Spleen (tissue), 11 donors: ENCODE results near the gene TEX29. TPM values are rescaled to one million over a fixed set of nuclear protein-coding genes. Genes with fewer than 3 reads are reported as not detected.
A peak's percentile ranks its signal among the peaks of the same experiment; 100 is the strongest.

Experiments
- DNase-seq: peaks from one replicate; pipeline ENCODE4 v3.0.0-alpha.2; 2020
- H3K27ac ChIP-seq, 8 donors: fragments of 200-600 bp; sonication (generic) in 7 of 8; 1 replicate in 4 of 8; 2 replicates in 4 of 8; pipeline versions ENCODE4 v1.5.0 to v1.8.0; 2016 to 2021; ENCODE audit warnings: inconsistent platforms in 4 of 8, mild to moderate bottlenecking in 4 of 8, moderate library complexity in 1 of 8
- H3K27me3 ChIP-seq, 7 donors: fragments of 200-600 bp; sonication (generic) in 6 of 7; replicated peaks in 1 of 7; 1 replicate in 4 of 7; 2 replicates in 3 of 7; pipeline versions ENCODE4 v1.5.0 to v1.8.0; 2016 to 2021; ENCODE audit warnings: inconsistent platforms in 3 of 7, mild to moderate bottlenecking in 1 of 7
- H3K36me3 ChIP-seq, 6 donors: fragments of 200-600 bp; sonication (generic) in 5 of 6; 1 replicate in 4 of 6; 2 replicates in 2 of 6; pipeline versions ENCODE4 v1.5.0 to v1.8.0; 2016 to 2021; ENCODE audit warnings: inconsistent platforms in 2 of 6
- H3K4me1 ChIP-seq, 6 donors: fragments of 200-600 bp; sonication (generic) in 5 of 6; 1 replicate in 3 of 6; 2 replicates in 3 of 6; pipeline versions ENCODE4 v1.5.0 to v1.8.0; 2016 to 2021; ENCODE audit warnings: inconsistent platforms in 3 of 6
- H3K4me3 ChIP-seq, 8 donors: fragments of 200-600 bp; sonication (generic) in 7 of 8; 1 replicate in 4 of 8; 2 replicates in 4 of 8; pipeline versions ENCODE4 v1.5.0 to v1.8.0; 2016 to 2021; ENCODE audit warnings: inconsistent platforms in 4 of 8, mild to moderate bottlenecking in 4 of 8, moderate library complexity in 2 of 8
- H3K9me3 ChIP-seq, 8 donors: fragments of 200-600 bp; sonication (generic) in 7 of 8; 1 replicate in 4 of 8; 2 replicates in 4 of 8; pipeline versions ENCODE4 v1.5.0 to v1.8.0; 2016 to 2021; ENCODE audit warnings: inconsistent platforms in 4 of 8
- POLR2A ChIP-seq, 3 donors: fragments of 450-650 bp; IDR thresholded peaks; one replicate each; pipeline ENCODE4 v1.5.1; 2017; ENCODE audit warnings: antibody characterized with exemption in 3 of 3, mild to moderate bottlenecking in 1 of 3
- POLR2AphosphoS5 ChIP-seq, 3 donors: sonication (generic); formaldehyde crosslinking; IDR thresholded peaks; one replicate each; pipeline ENCODE4 v1.5.1; 2017; ENCODE audit warnings: antibody characterized with exemption in 3 of 3
- WGBS, 5 donors: extraction: QIAGEN DNeasy Blood & Tissue Kit in 3 of 5; methylation state at CpG; one replicate each; pipeline versions ENCODE4 v1.1.5 to v1.1.7; 2013 to 2018; 5-methylcytosine and 5-hydroxymethylcytosine counted together
- intact Hi-C: fragments of 100-400 bp; cut with DNase I; formaldehyde crosslinking; loops from one replicate; pipeline ENCODE4 v1.15.0; 2023; ENCODE audit warnings: low total_unique reads
- polyA plus RNA-seq, 3 donors: library from polyadenylated mRNA; stranded (reverse); fragments of 200-250 nt; gene quantifications; one replicate each; pipeline ENCODE4 v1.2.1, GENCODE V29; 2013
- total RNA-seq, 7 donors: library from RNA; depleted of rRNA in 3 of 7; stranded (reverse); fragments of >200 nt in 3 of 7; fragmentation: NEBNext Ultra II Directional in 4 of 7; extraction: Animal tissue kit (Norgen Biotek cat#: 25700) in 4 of 7; gene quantifications; one replicate each; pipeline versions ENCODE4 v1.1.0 to v1.2.1, GENCODE V29; 2016 to 2021
- TF ChIP-seq, protein P1 (sequence below), 11 experiments: fragments of 200-600 bp in 7 of 11; fragments of 450-650 bp in 4 of 11; sonication (generic) in 4 of 11; IDR thresholded peaks in 8 of 11; conservative IDR thresholded peaks in 3 of 11; 1 replicate in 7 of 11; 2 replicates in 4 of 11; pipeline versions ENCODE4 v1.4.0 to v1.8.0; 2016 to 2021; ENCODE audit warnings: antibody characterized with exemption in 11 of 11, inconsistent platforms in 4 of 11, mild to moderate bottlenecking in 1 of 11
- donor health status: healthy with polysubstance abuse.
- donor health status: DM: no; HTN: no; CAD: no; lungs with moderate emphysema.
- donor health status: DM: no; HTN: no; CAD: no.
- donor health status: Bipolar disorder and iron deficiency.
- donor health status: healthy.
- donor health status: DM: no; HTN: no; CAD: no.
- donor health status: DM: yes; HTN: yes; CAD: no.

TEX29 gene
- total and polyA plus RNA-seq, 10 donors: 0.54 to 1.7 (median 0.70) TPM; not detected in 4

DNA sequence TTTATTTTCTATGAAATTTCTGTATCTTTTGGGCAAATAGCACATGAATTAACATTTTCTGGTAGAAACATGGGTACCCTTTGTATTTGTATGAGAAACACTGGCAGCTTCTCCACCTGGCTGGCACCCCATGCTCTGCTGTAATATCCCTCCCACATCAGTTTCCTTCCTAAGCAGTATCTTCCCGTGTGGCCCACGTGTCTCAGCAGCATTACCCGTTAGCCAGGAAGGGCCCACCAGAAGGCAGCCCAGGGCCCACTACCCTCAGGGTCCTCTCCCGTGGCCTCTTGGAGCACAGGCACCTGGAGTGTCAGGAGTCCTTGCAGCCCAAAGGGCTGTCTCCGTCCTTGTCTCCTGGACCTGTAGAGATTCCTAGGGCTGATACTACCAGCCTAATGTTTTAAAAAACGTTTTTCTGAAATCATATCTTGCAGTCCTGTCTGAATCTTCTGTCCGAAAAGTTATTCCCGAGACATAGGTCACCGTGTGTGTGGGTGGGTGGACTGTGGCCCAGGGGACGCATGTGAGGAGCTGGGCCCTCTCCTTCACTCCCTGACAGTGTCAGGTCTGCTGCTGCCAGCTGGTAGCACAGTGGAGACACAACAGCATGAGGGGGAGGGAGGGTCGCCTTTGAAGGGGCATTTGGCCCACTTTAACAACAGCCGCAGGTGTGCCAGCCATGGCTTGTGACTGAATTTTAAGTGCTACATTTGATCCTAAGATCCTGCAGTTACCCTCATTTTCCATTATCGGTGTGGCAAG is 22.0 kb upstream of the TEX29 start:
- Histone ChIP-seq H3K27ac (no peak overlapping the region), H3K27me3 (no peaks in the 10 kb centered on the region), H3K4me1 (peaks cover 0 to 15% (median 2%) of the 10 kb centered on the region in 6 donors), H3K4me3 (no peak overlapping the region), H3K36me3 (peaks cover 2 to 100% (median 47%) of the 10 kb centered on the region in 6 donors), H3K9me3 (no peaks in the 10 kb centered on the region)
- no peak for TF ChIP-seq POLR2A (IDR thresholded peaks at IDR 0.05)
- peak in 1 of 3 donors; percentile 26 for TF ChIP-seq POLR2AphosphoS5 (IDR thresholded peaks at IDR 0.05)
- TF ChIP-seq, protein P1, sequence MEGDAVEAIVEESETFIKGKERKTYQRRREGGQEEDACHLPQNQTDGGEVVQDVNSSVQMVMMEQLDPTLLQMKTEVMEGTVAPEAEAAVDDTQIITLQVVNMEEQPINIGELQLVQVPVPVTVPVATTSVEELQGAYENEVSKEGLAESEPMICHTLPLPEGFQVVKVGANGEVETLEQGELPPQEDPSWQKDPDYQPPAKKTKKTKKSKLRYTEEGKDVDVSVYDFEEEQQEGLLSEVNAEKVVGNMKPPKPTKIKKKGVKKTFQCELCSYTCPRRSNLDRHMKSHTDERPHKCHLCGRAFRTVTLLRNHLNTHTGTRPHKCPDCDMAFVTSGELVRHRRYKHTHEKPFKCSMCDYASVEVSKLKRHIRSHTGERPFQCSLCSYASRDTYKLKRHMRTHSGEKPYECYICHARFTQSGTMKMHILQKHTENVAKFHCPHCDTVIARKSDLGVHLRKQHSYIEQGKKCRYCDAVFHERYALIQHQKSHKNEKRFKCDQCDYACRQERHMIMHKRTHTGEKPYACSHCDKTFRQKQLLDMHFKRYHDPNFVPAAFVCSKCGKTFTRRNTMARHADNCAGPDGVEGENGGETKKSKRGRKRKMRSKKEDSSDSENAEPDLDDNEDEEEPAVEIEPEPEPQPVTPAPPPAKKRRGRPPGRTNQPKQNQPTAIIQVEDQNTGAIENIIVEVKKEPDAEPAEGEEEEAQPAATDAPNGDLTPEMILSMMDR (IDR thresholded peaks at IDR 0.05 in 8 of 11, conservative IDR thresholded peaks at IDR 0.05 in 3 of 11): no peak
- intact Hi-C loops: no loop called here
- 80 to 93% (median 88%) methylated on average over 12 to 13 of the region's 13 CpGs for WGBS, 5 donors
- no peak for DNase-seq

DNA sequence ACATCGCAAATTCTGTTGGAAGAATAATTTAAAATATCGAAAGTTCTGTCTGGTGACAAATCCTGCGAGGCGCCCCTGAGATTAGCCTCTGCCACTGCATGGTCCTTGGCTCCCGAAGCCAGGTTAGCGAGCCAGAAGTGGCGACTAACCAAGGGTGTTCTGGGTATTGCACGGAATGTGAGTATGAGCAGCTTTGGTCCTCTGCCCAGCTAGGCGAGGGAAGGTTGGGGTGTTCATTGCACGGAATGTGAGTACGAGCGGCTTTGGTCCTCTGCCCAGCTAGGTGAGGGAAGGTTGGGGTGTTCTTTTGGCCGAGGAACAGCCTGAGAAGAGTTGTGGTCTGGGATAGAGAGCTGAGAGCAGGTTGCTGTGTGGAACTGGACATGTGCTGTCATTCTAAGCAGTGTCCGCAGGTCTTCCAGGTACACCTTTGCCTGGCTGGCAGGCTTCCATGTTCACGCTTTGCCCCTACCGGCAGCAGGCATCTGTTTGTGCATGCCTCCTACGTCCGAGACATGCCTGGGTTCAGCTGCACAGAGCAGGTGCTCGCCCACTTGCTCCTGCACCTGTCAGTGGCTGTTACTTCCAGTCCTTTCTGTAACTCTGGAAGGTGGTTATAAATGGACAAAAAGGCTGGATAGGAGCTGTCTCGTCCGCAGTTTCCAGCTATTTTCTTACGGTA is 18.3 kb upstream of the TEX29 start:
- no peak for DNase-seq
- no peak for TF ChIP-seq POLR2A (IDR thresholded peaks at IDR 0.05)
- TF ChIP-seq POLR2AphosphoS5 (IDR thresholded peaks at IDR 0.05): peak in 2 of 3 donors; percentile 31 to 43
- no peak overlapping the region for H3K4me3 ChIP-seq
- H3K27ac ChIP-seq: no peak overlapping the region
- H3K4me1 ChIP-seq: peaks cover 0 to 6% (median 0%) of the 10 kb centered on the region in 6 donors
- 95 to 98% (median 97%) methylated on average over 22 of the region's 22 CpGs for WGBS, 5 donors
- no peaks in the 10 kb centered on the region for H3K27me3 ChIP-seq
- no peaks in the 10 kb centered on the region for H3K9me3 ChIP-seq
- intact Hi-C loops: no loop called here
- peaks cover 10 to 100% (median 74%) of the 10 kb centered on the region in 6 donors for H3K36me3 ChIP-seq

DNA sequence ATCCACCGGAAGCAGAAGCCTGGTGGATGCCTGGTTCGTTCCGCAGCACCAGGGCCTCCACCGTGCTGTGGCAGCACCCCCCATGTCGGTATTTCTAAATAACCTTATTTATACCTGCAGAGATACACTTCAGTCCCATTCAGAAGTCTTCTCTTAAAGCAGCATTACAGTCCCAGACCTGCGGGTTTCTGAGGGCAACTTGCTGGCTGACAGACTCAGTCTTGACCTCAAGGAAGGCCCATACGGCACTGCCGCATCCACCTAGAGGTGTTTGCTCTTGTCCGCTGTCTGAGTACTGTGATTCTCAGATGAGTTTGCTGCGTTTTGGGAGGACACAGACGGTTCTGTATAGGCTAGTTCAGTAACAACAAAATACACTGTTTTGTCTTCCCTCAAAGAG is 16.9 kb upstream of the TEX29 start:
- no peaks in the 10 kb centered on the region for H3K9me3 ChIP-seq
- no peak for TF ChIP-seq POLR2A (IDR thresholded peaks at IDR 0.05)
- no peak for TF ChIP-seq POLR2AphosphoS5 (IDR thresholded peaks at IDR 0.05)
- TF ChIP-seq, protein P1 (IDR thresholded peaks at IDR 0.05 in 8 of 11, conservative IDR thresholded peaks at IDR 0.05 in 3 of 11): no peak
- no peaks in the 10 kb centered on the region for H3K27me3 ChIP-seq
- intact Hi-C loops: no loop called here
- H3K27ac ChIP-seq: no peak overlapping the region
- WGBS, 5 donors: 95 to 98% (median 96%) methylated on average over 11 of the region's 11 CpGs
- peaks cover 0 to 6% (median 0%) of the 10 kb centered on the region in 6 donors for H3K4me1 ChIP-seq
- peaks cover 10 to 100% (median 71%) of the 10 kb centered on the region in 6 donors for H3K36me3 ChIP-seq
- no peak for DNase-seq
- no peak overlapping the region for H3K4me3 ChIP-seq

DNA sequence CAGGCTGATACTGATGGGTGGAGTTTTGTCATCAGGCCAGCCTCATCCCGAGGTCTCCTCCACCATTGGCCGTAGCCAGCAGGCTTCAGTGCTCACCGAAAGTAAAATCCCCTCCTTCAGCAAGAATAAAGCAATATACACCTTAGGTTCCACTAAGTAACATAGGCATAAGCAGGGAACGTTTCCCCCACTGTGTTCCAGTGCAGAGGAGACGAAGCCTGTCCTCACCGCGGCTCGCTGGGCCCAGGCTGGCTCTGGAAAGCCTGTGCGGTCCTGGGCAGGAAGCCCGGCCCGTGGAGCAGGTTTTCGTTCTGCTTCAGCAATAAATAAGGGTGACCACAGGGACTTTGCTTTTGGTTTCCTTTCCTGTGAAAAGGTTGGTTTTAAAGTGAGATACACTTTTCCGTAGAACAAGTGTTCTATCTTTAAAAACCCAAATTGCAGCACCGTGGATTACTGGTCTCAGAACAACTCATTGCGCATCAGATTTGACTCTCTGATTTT is 16.3 kb upstream of the TEX29 start:
- H3K36me3 ChIP-seq: peaks cover 10 to 100% (median 69%) of the 10 kb centered on the region in 6 donors
- DNase-seq: no peak

More for the DNA sequence above, 16.3 kb upstream of the TEX29 start:
- no peaks in the 10 kb centered on the region for H3K27me3 ChIP-seq
- no peak for TF ChIP-seq POLR2A (IDR thresholded peaks at IDR 0.05)
- peak; percentile 6 to 62 (median 62) for TF ChIP-seq POLR2AphosphoS5 (IDR thresholded peaks at IDR 0.05)
- TF ChIP-seq, protein P1 (IDR thresholded peaks at IDR 0.05 in 8 of 11, conservative IDR thresholded peaks at IDR 0.05 in 3 of 11): no peak
- WGBS, 5 donors: 73 to 90% (median 85%) methylated on average over 15 of the region's 15 CpGs
- no peaks in the 10 kb centered on the region for H3K9me3 ChIP-seq
- H3K27ac ChIP-seq: peak overlapping the region in 1 of 8 donors; percentile 47
- H3K4me3 ChIP-seq: no peak overlapping the region
- peaks cover 0 to 6% (median 0%) of the 10 kb centered on the region in 6 donors for H3K4me1 ChIP-seq
- intact Hi-C loops: no loop called here
